Spleen (tissue), 11 donors: Measurements from ENCODE around the gene NFIA. TPM values are rescaled to one million over a fixed set of nuclear protein-coding genes. Genes with fewer than 3 reads are reported as not detected.

Source experiments
- DNase-seq: peaks from one replicate; pipeline ENCODE4 v3.0.0-alpha.2; 2020
- H3K27ac ChIP-seq, 8 donors: fragments of 200-600 bp; sonication (generic) in 7 of 8; 1 replicate in 4 of 8; 2 replicates in 4 of 8; pipeline versions ENCODE4 v1.5.0 to v1.8.0; 2016 to 2021; ENCODE audit warnings: inconsistent platforms in 4 of 8, mild to moderate bottlenecking in 4 of 8, moderate library complexity in 1 of 8
- H3K27me3 ChIP-seq, 7 donors: fragments of 200-600 bp; sonication (generic) in 6 of 7; replicated peaks in 1 of 7; 1 replicate in 4 of 7; 2 replicates in 3 of 7; pipeline versions ENCODE4 v1.5.0 to v1.8.0; 2016 to 2021; ENCODE audit warnings: inconsistent platforms in 3 of 7, mild to moderate bottlenecking in 1 of 7
- H3K36me3 ChIP-seq, 6 donors: fragments of 200-600 bp; sonication (generic) in 5 of 6; 1 replicate in 4 of 6; 2 replicates in 2 of 6; pipeline versions ENCODE4 v1.5.0 to v1.8.0; 2016 to 2021; ENCODE audit warnings: inconsistent platforms in 2 of 6
- H3K4me1 ChIP-seq, 6 donors: fragments of 200-600 bp; sonication (generic) in 5 of 6; 1 replicate in 3 of 6; 2 replicates in 3 of 6; pipeline versions ENCODE4 v1.5.0 to v1.8.0; 2016 to 2021; ENCODE audit warnings: inconsistent platforms in 3 of 6
- H3K4me3 ChIP-seq, 8 donors: fragments of 200-600 bp; sonication (generic) in 7 of 8; 1 replicate in 4 of 8; 2 replicates in 4 of 8; pipeline versions ENCODE4 v1.5.0 to v1.8.0; 2016 to 2021; ENCODE audit warnings: inconsistent platforms in 4 of 8, mild to moderate bottlenecking in 4 of 8, moderate library complexity in 2 of 8
- H3K9me3 ChIP-seq, 8 donors: fragments of 200-600 bp; sonication (generic) in 7 of 8; 1 replicate in 4 of 8; 2 replicates in 4 of 8; pipeline versions ENCODE4 v1.5.0 to v1.8.0; 2016 to 2021; ENCODE audit warnings: inconsistent platforms in 4 of 8
- POLR2A ChIP-seq, 3 donors: fragments of 450-650 bp; IDR thresholded peaks; one replicate each; pipeline ENCODE4 v1.5.1; 2017; ENCODE audit warnings: antibody characterized with exemption in 3 of 3, mild to moderate bottlenecking in 1 of 3
- POLR2AphosphoS5 ChIP-seq, 3 donors: sonication (generic); formaldehyde crosslinking; IDR thresholded peaks; one replicate each; pipeline ENCODE4 v1.5.1; 2017; ENCODE audit warnings: antibody characterized with exemption in 3 of 3
- WGBS, 5 donors: extraction: QIAGEN DNeasy Blood & Tissue Kit in 3 of 5; methylation state at CpG; one replicate each; pipeline versions ENCODE4 v1.1.5 to v1.1.7; 2013 to 2018; 5-methylcytosine and 5-hydroxymethylcytosine counted together
- intact Hi-C: fragments of 100-400 bp; cut with DNase I; formaldehyde crosslinking; loops from one replicate; pipeline ENCODE4 v1.15.0; 2023; ENCODE audit warnings: low total_unique reads
- polyA plus RNA-seq, 3 donors: library from polyadenylated mRNA; stranded (reverse); fragments of 200-250 nt; gene quantifications; one replicate each; pipeline ENCODE4 v1.2.1, GENCODE V29; 2013
- total RNA-seq, 7 donors: library from RNA; depleted of rRNA in 3 of 7; stranded (reverse); fragments of >200 nt in 3 of 7; fragmentation: NEBNext Ultra II Directional in 4 of 7; extraction: Animal tissue kit (Norgen Biotek cat#: 25700) in 4 of 7; gene quantifications; one replicate each; pipeline versions ENCODE4 v1.1.0 to v1.2.1, GENCODE V29; 2016 to 2021
- TF ChIP-seq, protein P1 (sequence below), 11 experiments: fragments of 200-600 bp in 7 of 11; fragments of 450-650 bp in 4 of 11; sonication (generic) in 4 of 11; IDR thresholded peaks in 8 of 11; conservative IDR thresholded peaks in 3 of 11; 1 replicate in 7 of 11; 2 replicates in 4 of 11; pipeline versions ENCODE4 v1.4.0 to v1.8.0; 2016 to 2021; ENCODE audit warnings: antibody characterized with exemption in 11 of 11, inconsistent platforms in 4 of 11, mild to moderate bottlenecking in 1 of 11
- donor health status: healthy with polysubstance abuse.
- donor health status: DM: no; HTN: no; CAD: no; lungs with moderate emphysema.
- donor health status: DM: no; HTN: no; CAD: no.
- donor health status: Bipolar disorder and iron deficiency.
- donor health status: healthy.
- donor health status: DM: no; HTN: no; CAD: no.
- donor health status: DM: yes; HTN: yes; CAD: no.

Gene NFIA
- total and polyA plus RNA-seq, 10 donors = 3.1 to 76.8 (median 35.5) TPM

DNA sequence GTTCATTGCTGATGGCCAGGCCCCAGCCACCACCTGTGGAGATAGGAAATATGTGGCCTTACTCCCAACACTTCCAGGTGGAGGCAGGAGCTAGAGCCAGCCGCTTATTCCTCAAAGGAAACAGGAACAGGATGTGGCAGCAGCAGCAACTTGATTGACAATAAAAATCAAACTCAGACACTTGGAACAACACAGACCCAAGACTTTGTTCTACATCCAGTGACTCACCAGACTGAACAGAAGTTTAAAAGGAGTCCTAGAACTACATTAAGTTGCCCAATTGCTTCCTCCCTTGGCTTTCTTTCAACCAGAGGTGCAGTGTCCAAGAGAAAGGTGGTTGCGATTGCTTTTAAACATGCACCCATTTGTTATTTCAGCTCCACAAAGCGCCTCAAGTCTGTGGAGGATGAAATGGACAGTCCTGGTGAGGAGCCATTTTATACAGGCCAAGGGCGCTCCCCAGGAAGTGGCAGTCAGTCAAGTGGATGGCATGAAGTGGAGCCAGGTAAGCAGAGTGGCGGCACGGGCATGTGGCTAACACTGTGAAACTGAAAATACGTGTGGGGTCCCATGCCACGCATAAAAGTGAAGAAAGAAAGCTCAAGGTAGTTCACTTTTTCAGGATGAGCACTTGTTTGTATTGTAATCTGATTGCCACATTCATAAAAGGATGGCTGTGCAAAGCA is 276.6 kb downstream of the NFIA start:
- no peak overlapping the region for H3K4me3 ChIP-seq
- WGBS, 5 donors = 83 to 90% (median 84%) methylated on average over 8 of the region's 8 CpGs
- intact Hi-C loops = no loop called here
- H3K9me3 ChIP-seq = no peaks in the 10 kb centered on the region
- H3K27ac ChIP-seq = no peak overlapping the region
- H3K4me1 ChIP-seq = peaks cover 0 to 7% (median 0%) of the 10 kb centered on the region in 6 donors
- no peaks in the 10 kb centered on the region for H3K27me3 ChIP-seq
- no peak for DNase-seq
- H3K36me3 ChIP-seq = peaks cover 0 to 28% (median 0%) of the 10 kb centered on the region in 6 donors
- TF ChIP-seq, protein P1, sequence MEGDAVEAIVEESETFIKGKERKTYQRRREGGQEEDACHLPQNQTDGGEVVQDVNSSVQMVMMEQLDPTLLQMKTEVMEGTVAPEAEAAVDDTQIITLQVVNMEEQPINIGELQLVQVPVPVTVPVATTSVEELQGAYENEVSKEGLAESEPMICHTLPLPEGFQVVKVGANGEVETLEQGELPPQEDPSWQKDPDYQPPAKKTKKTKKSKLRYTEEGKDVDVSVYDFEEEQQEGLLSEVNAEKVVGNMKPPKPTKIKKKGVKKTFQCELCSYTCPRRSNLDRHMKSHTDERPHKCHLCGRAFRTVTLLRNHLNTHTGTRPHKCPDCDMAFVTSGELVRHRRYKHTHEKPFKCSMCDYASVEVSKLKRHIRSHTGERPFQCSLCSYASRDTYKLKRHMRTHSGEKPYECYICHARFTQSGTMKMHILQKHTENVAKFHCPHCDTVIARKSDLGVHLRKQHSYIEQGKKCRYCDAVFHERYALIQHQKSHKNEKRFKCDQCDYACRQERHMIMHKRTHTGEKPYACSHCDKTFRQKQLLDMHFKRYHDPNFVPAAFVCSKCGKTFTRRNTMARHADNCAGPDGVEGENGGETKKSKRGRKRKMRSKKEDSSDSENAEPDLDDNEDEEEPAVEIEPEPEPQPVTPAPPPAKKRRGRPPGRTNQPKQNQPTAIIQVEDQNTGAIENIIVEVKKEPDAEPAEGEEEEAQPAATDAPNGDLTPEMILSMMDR (IDR thresholded peaks at IDR 0.05 in 8 of 11, conservative IDR thresholded peaks at IDR 0.05 in 3 of 11) = no peak
- TF ChIP-seq POLR2A (IDR thresholded peaks at IDR 0.05) (no peak), POLR2AphosphoS5 (IDR thresholded peaks at IDR 0.05) (no peak)

DNA sequence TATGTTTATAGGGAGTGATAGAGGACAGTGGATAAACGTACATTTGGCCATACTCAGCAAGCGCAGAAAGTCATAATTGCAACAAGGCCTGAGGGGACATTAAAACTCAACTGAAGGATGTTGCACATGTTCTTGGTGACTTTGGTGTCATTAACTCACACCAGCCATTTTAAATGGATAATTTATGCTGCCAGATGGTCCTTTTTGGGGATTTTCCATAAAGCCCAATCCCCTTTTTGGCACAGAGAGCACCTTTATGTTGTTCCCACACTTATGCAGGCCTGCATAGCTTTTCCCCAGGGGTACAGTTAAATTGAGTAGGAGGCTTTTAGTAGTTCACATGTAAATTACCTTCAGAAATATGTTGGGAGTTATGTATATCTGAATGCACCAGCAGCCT is 279.6 kb downstream of the NFIA start:
- peaks cover 0 to 5% (median 0%) of the 10 kb centered on the region in 6 donors for H3K4me1 ChIP-seq
- no peaks in the 10 kb centered on the region for H3K9me3 ChIP-seq
- H3K4me3 ChIP-seq = no peak overlapping the region
- intact Hi-C loops = no loop called here
- no peak overlapping the region for H3K27ac ChIP-seq
- no peak for DNase-seq
- WGBS, 5 donors = 85 to 93% (median 91%) methylated on average over 2 of the region's 2 CpGs
- peaks cover 0 to 23% (median 0%) of the 10 kb centered on the region in 6 donors for H3K36me3 ChIP-seq
- no peaks in the 10 kb centered on the region for H3K27me3 ChIP-seq
- TF ChIP-seq, protein P1 (IDR thresholded peaks at IDR 0.05 in 8 of 11, conservative IDR thresholded peaks at IDR 0.05 in 3 of 11) = no peak
- TF ChIP-seq POLR2A (IDR thresholded peaks at IDR 0.05) (no peak), POLR2AphosphoS5 (IDR thresholded peaks at IDR 0.05) (no peak)

DNA sequence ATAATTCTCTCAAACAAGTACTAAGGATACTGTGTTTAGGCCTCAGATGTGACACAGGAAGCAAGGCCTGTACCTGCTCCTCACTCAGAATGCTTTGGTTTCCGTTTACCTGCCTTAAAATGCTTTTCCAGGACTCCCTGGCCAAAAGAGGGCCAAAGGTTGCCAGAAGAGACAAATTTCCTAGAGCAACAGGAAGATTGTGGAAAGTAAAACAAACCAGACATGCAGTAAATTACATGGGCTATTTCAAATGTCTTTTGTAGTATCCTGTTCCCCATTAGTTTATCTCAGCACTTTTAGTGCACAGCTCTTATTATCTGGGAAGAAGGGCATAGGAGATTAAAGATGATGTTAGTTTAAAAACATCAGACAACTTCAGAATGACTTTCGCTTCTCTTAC is 280.0 kb downstream of the NFIA start:
- Histone ChIP-seq H3K9me3 (no peaks in the 10 kb centered on the region), H3K27me3 (no peaks in the 10 kb centered on the region), H3K36me3 (peaks cover 0 to 23% (median 0%) of the 10 kb centered on the region in 6 donors), H3K4me1 (peaks cover 0 to 1% (median 0%) of the 10 kb centered on the region in 6 donors), H3K4me3 (no peak overlapping the region), H3K27ac (no peak overlapping the region)
- intact Hi-C loops = no loop called here
- no peak for DNase-seq
- WGBS, 5 donors = 83 to 92% (median 88%) methylated on average over 2 of the region's 2 CpGs
- TF ChIP-seq POLR2AphosphoS5 (IDR thresholded peaks at IDR 0.05) (no peak), POLR2A (IDR thresholded peaks at IDR 0.05) (no peak)
- TF ChIP-seq, protein P1 (IDR thresholded peaks at IDR 0.05 in 8 of 11, conservative IDR thresholded peaks at IDR 0.05 in 3 of 11) = no peak

DNA sequence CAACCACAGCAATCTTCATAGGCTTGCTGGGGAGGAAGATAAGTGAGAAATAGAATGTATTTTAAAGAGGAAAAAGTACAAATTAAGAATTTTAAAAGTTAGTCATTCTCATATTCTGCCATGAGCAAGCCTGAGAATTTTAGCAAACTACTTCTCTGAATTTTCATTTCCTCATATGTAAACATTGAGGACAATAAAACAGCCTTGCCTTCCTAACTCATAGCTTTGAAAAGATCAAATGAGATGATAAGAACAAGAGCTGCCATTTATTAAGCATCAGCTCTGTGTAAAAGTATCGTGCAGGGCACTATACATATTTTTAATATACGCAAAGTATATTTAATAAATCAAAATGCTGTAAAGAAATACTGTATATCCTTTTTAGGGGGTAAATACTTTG is 286.0 kb downstream of the NFIA start:
- TF ChIP-seq POLR2A (IDR thresholded peaks at IDR 0.05) (no peak), POLR2AphosphoS5 (IDR thresholded peaks at IDR 0.05) (no peak)
- TF ChIP-seq, protein P1 (IDR thresholded peaks at IDR 0.05 in 8 of 11, conservative IDR thresholded peaks at IDR 0.05 in 3 of 11) = no peak
- Histone ChIP-seq H3K27ac (no peak overlapping the region), H3K36me3 (no peaks in the 10 kb centered on the region), H3K4me1 (no peaks in the 10 kb centered on the region), H3K9me3 (no peaks in the 10 kb centered on the region), H3K4me3 (no peak overlapping the region), H3K27me3 (no peaks in the 10 kb centered on the region)
- intact Hi-C loops = no loop called here
- DNase-seq = no peak
- 96 to 98% (median 97%) methylated on average over 2 of the region's 2 CpGs for WGBS, 5 donors
